Activated T-helper 1 cell treated with anti-CD3 and anti-CD28 coated beads, Interleukin-12 subunit alpha, Interleukin-12 subunit beta, Interleukin-2, Interleukin-4 antibody, amounts not matched to agents 30 ng/mL and 10 ng/mL and 1 ng/mL, durations not matched to agents 14 hours and 24 hours and 36 hours (primary cell): ENCODE results near the gene KIF3A. TPM values are rescaled to one million over a fixed set of nuclear protein-coding genes. Genes with fewer than 3 reads are reported as not detected.
A peak's percentile ranks its signal among the peaks of the same experiment; 100 is the strongest.

Experiments
- DNase-seq: peaks from one replicate; pipeline ENCODE4 v3.0.0; 2021; ENCODE audit warnings: low spot score
- H3K27ac Mint-ChIP-seq: one replicate; pipeline ENCODE4 v1.8.0; 2021; ENCODE audit warnings: mild to moderate bottlenecking, mixed read lengths
- H3K27me3 Mint-ChIP-seq: one replicate; pipeline ENCODE4 v1.8.0; 2022; ENCODE audit warnings: mild to moderate bottlenecking, moderate library complexity, mixed read lengths; ENCODE audit not compliant: insufficient read depth
- H3K36me3 Mint-ChIP-seq: one replicate; pipeline ENCODE4 v1.8.0; 2021; ENCODE audit warnings: low read depth, mixed read lengths
- H3K4me1 Mint-ChIP-seq: one replicate; pipeline ENCODE4 v1.8.0; 2021; ENCODE audit warnings: low read depth, mixed read lengths
- H3K4me3 Mint-ChIP-seq: one replicate; pipeline ENCODE4 v1.8.0; 2021; ENCODE audit warnings: mild to moderate bottlenecking, moderate library complexity, mixed read lengths
- H3K9me3 Mint-ChIP-seq: one replicate; pipeline ENCODE4 v1.8.0; 2021; ENCODE audit warnings: mixed read lengths
- intact Hi-C: fragments of 100-400 bp; cut with micrococcal nuclease; formaldehyde crosslinking; loops from one replicate; pipeline ENCODE4 v1.15.1; 2024
- total RNA-seq: library from RNA; stranded (reverse); gene quantifications from 2 replicates; pipeline ENCODE4 v1.2.3, GENCODE V29; 2022

The KIF3A gene
- total RNA-seq, 1 donor from 2014 or later = 66.9 TPM

DNA sequence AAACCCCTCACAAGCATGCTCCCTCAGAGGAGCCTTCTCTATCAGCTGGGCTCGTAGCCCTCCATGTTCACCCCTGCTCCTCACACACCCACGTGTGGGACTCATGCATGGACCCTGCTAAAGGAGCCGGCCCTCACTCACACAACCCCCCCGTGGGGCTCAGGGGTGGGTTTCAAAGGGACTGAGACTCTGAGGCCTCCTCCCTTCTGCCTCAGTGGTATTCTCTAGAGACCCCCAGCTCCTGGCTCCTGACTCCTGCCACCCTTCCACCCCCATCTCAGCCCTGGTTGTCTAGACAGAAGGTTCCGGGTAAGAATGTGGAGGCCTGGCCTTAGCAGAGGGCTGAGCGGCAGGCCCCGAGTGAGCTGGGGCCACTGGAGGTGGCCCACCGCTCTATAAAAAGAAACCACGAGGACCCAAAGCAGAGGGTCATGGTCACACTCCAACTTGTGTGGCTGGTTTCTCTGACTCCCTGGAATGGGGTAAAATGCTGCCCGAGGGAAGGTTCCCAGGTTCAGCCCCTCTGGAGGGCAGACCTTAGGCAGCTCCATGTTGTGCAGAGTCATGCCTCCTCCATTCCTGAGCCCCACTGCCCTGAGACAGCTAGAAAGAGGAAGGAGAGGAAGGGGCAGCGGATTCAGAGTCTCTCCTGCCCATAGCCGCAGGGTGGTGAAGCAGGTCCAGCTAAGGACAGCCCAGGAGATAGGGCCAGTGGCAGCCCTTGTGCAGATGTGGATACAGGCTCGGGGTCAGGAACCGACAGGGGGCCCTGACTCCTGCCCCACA is 28.9 kb upstream of the KIF3A start:
- Mint-ChIP-seq H3K27me3 (no peaks in the 10 kb centered on the region), H3K9me3 (no peaks in the 10 kb centered on the region)
- intact Hi-C loops = no loop called here

GRCh38 chr5:132765311-132766019 is 28.1 kb upstream of the KIF3A start:
- Mint-ChIP-seq H3K4me1 (no peaks in the 10 kb centered on the region), H3K9me3 (no peaks in the 10 kb centered on the region), H3K36me3 (peaks cover 8% of the 10 kb centered on the region), H3K4me3 (no peak overlapping the region), H3K27me3 (no peaks in the 10 kb centered on the region), H3K27ac (no peak overlapping the region)
- intact Hi-C loops = no loop called here
- no peak for DNase-seq

More for the DNA sequence above, 28.9 kb upstream of the KIF3A start:
- no peak overlapping the region for H3K27ac Mint-ChIP-seq
- H3K36me3 Mint-ChIP-seq = peaks cover 4% of the 10 kb centered on the region
- DNase-seq = no peak
- no peaks in the 10 kb centered on the region for H3K4me1 Mint-ChIP-seq
- H3K4me3 Mint-ChIP-seq = no peak overlapping the region

DNA sequence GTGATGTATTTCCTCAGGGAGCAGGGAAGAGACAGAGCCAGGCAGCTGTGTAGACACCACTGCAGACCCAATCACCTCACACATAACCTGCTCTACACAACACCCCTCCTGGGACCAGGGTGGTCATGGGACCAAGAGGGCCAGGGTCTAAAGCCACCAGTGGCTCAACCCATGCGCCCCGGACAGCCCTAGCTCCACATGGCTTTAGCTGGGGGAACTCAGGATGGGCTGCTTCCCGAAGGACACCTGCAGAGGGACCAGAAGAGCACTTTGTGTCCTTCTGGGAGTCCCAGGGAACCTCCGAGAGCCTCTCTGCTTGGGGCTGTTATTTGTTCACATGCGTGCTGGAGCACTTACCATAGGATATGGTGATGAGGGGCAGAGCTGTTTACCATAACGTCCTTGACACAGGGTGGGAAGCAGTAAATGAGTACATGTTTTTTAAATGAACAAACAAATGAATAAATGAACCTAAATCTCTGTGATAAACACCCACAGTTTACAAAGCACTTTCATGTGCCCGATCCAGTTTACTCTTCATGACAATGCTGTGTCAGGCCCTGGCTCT is 27.4 kb upstream of the KIF3A start:
- DNase-seq = no peak
- no peaks in the 10 kb centered on the region for H3K27me3 Mint-ChIP-seq
- no peak overlapping the region for H3K4me3 Mint-ChIP-seq
- H3K9me3 Mint-ChIP-seq = no peaks in the 10 kb centered on the region
- intact Hi-C loops = no loop called here
- no peak overlapping the region for H3K27ac Mint-ChIP-seq
- peaks cover 12% of the 10 kb centered on the region for H3K36me3 Mint-ChIP-seq
- H3K4me1 Mint-ChIP-seq = no peaks in the 10 kb centered on the region

GRCh38 chr5:132764051-132764450 is 26.7 kb upstream of the KIF3A start:
- no peak for DNase-seq
- Mint-ChIP-seq H3K4me1 (no peaks in the 10 kb centered on the region), H3K9me3 (no peaks in the 10 kb centered on the region), H3K27me3 (no peaks in the 10 kb centered on the region), H3K36me3 (peaks cover 12% of the 10 kb centered on the region), H3K27ac (no peak overlapping the region), H3K4me3 (no peak overlapping the region)
- intact Hi-C loops = no loop called here

DNA sequence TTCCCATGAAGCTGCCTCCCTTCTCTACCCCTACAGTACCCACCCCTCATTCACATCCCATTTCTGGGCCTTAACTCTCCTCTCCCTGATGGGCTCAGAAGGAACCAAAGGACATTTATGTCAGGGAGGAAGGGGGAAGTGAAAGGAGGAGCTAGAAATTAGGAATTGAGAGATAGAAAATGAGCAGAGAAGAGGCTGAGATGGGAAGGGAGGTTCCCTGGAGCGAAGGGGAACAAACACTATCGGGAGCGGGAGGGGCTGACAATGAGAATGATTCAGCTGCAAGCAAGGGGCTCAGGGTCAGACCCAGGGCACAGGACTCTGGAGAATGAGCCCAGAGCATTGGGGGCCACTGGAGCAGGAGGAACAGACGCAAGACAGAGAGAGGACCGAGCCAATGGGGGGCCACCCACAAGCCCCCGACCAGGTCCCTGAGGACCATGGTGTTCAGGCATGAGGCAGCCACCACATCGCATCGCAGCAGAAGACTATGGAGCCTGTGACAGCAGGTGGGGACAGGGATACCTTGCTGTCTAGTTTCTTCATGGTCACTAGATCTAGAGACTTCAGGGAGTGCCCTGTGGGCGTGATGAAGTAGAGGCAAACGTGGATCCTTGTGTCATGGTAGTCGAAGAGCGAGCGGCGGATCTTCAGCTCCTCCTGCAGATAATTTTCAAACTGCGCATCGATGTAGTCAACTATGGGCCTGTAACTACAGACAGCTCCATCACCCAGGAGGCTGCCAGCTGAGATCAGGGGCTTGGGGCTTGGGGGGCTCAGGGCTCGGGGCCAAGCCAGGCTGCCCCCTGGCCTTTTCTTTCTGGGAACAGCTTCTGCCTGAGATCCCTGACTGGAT is 26.1 kb upstream of the KIF3A start:
- Mint-ChIP-seq H3K4me1 (no peaks in the 10 kb centered on the region), H3K27me3 (no peaks in the 10 kb centered on the region), H3K27ac (peak overlapping the region; percentile 27), H3K4me3 (no peak overlapping the region), H3K9me3 (no peaks in the 10 kb centered on the region), H3K36me3 (peaks cover 14% of the 10 kb centered on the region)
- DNase-seq = no peak
- intact Hi-C loops = loop anchor here (2.0 kb wide), 1 partner anchor 15 kb away; no protein-coding TSS in a partner anchor

GRCh38 chr5:132762246-132763000 is 25.1 kb upstream of the KIF3A start:
- Mint-ChIP-seq H3K9me3 (no peaks in the 10 kb centered on the region), H3K4me1 (no peaks in the 10 kb centered on the region), H3K4me3 (no peak overlapping the region), H3K27me3 (no peaks in the 10 kb centered on the region), H3K27ac (no peak overlapping the region), H3K36me3 (peaks cover 19% of the 10 kb centered on the region)
- intact Hi-C loops = loop anchor here (2.0 kb wide), 1 partner anchor 16 kb away; no protein-coding TSS in a partner anchor
- no peak for DNase-seq

DNA sequence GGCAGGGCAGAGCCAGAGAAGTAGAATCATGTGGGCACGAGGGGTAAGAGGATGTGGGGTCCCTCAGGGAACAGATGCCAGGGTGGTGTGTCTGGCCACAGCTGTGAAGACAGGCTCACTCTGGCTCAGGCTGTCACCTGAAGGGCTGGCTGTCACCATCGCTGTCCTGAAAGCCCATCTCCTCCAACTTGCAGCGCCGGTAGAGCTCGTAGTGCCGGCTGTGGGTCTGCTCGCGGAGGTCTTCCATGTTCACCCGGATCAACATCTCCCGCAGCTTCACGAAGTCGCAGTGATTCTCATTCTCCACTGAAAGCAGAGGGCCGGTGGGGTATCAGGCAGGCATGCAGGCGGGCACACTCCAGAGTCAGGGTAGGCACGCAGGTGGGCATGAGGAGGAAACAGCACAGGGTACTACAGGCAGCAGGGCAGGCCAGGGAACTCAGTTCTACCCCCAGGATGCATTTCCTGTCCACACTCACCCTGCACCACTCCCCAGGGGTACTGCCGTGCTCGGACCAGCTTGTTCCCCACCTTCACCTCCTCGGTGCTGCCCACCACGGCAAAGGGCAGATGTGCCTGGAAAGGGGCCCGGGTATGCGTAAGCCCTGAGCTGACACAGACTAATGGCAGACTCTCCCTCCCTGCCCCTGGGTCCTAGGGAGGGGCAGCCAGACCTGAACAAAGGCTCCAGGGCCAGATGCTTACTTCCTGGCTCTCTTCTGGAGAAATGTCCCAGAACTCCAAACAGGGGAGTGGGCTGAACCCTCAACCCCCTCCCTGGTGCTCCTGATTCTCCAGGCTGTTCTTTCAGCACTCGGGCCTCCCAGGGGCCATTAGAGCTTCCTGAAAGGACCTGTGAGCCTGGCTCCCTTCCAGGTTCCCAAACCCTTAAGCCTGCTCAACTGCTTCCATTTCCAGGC is 24.2 kb upstream of the KIF3A start:
- H3K27me3 Mint-ChIP-seq = no peaks in the 10 kb centered on the region
- H3K9me3 Mint-ChIP-seq = no peaks in the 10 kb centered on the region
- no peaks in the 10 kb centered on the region for H3K4me1 Mint-ChIP-seq
- no peak for DNase-seq
- peak overlapping the region; percentile 40 for H3K27ac Mint-ChIP-seq
- no peak overlapping the region for H3K4me3 Mint-ChIP-seq
- intact Hi-C loops = loop anchor here (2.0 kb wide), 1 partner anchor 17 kb away; no protein-coding TSS in a partner anchor
- peaks cover 20% of the 10 kb centered on the region for H3K36me3 Mint-ChIP-seq

GRCh38 chr5:132760601-132761317 is 23.4 kb upstream of the KIF3A start:
- no peak for DNase-seq
- Mint-ChIP-seq H3K4me3 (no peak overlapping the region), H3K4me1 (no peaks in the 10 kb centered on the region), H3K27me3 (no peaks in the 10 kb centered on the region), H3K36me3 (peaks cover 23% of the 10 kb centered on the region), H3K9me3 (no peaks in the 10 kb centered on the region), H3K27ac (peak overlapping the region; percentile 40)
- intact Hi-C loops = no loop called here

DNA sequence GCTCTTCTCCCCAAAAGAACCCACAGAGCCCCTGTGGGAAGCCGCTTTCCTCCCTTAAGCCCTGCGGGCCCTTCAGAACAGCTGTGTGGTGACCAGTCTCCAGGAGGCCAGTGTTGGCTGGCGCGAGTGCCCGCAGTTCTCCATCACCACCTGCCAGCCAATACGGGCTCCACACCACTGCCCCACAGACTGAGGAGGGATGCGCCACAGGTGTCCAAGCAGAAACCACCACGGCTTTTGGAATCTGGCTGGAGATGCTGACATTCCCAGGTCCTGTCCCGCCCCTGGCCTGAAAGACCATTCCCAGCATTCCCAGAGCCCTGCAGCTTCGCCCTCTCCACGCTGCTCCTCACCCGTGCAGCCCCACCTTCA is 22.7 kb upstream of the KIF3A start:
- Mint-ChIP-seq H3K27ac (no peak overlapping the region), H3K9me3 (no peaks in the 10 kb centered on the region), H3K4me3 (no peak overlapping the region), H3K36me3 (peaks cover 23% of the 10 kb centered on the region), H3K4me1 (peaks cover 6% of the 10 kb centered on the region), H3K27me3 (no peaks in the 10 kb centered on the region)
- intact Hi-C loops = no loop called here
- no peak for DNase-seq

DNA sequence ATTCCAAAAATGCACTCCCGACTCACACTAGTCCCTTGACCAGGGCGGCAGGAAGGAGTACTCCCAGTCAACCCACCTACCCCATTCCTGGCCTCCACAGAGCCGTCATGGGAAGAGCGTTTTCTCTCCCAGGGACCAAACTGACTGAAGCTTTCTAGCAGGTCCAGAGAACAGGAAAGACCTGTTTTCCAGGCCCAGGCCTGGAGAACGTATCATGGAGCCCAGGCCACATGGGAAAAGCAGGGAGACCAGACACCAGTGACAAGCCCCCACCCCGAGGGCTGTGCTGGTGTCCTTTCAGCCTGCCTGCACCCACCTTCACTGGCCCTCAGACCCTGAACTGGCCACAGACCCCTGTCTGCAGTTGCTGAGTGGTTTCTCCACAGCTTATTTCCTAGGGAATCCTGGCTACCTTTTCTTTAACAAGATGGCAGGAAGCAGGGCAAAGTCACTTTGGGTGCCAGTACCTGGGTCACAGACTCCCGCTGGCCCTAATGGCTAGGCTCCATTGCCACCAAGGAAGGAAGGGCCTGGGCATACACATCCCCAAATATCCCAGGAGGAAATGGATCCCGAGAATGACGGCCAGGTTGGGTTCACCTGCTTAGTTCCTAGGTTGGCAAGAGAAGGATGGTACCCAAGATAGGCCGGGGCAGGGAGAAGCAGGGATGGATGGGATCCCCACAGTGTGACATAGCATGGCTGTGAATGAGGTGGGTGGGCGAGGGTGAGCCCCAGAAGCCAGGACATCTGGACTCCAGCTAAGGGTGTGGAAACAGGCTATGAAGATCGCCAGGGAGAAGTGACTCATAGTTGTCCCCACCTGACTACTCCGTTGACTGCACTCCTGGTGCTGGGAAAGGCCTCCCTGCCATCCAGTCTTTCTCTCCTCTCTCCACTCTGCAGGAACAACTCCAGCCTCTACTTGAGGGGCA is 22.0 kb upstream of the KIF3A start:
- Mint-ChIP-seq H3K4me3 (no peak overlapping the region), H3K4me1 (peaks cover 12% of the 10 kb centered on the region), H3K27ac (no peak overlapping the region), H3K27me3 (no peaks in the 10 kb centered on the region), H3K9me3 (no peaks in the 10 kb centered on the region), H3K36me3 (peaks cover 23% of the 10 kb centered on the region)
- intact Hi-C loops = no loop called here
- DNase-seq = no peak
